KOPT-K1 (cell line): ENCODE results near the gene DIPK1A.
A peak's percentile ranks its signal among the peaks of the same experiment; 100 is the strongest.

Experiments
- H3K27ac ChIP-seq: fragments of 200-600 bp; sonication (generic); 2 replicates; pipeline ENCODE4 v1.5.1; 2016; ENCODE audit warnings: antibody characterized with exemption, mild to moderate bottlenecking, low read depth, low read length; ENCODE audit not compliant: poor library complexity, severe bottlenecking
- H3K36me3 ChIP-seq: fragments of 200-600 bp; sonication (generic); 2 replicates; pipeline ENCODE4 v1.5.1; 2017; ENCODE audit warnings: antibody characterized with exemption, mild to moderate bottlenecking, low read length, moderate library complexity; ENCODE audit not compliant: insufficient read depth
- H3K9me3 ChIP-seq: fragments of 200-600 bp; sonication (generic); 2 replicates; pipeline ENCODE4 v1.5.1; 2017; ENCODE audit warnings: antibody characterized with exemption, low read length, mild to moderate bottlenecking; ENCODE audit not compliant: insufficient read depth, poor library complexity, severe bottlenecking

The DIPK1A gene

DNA sequence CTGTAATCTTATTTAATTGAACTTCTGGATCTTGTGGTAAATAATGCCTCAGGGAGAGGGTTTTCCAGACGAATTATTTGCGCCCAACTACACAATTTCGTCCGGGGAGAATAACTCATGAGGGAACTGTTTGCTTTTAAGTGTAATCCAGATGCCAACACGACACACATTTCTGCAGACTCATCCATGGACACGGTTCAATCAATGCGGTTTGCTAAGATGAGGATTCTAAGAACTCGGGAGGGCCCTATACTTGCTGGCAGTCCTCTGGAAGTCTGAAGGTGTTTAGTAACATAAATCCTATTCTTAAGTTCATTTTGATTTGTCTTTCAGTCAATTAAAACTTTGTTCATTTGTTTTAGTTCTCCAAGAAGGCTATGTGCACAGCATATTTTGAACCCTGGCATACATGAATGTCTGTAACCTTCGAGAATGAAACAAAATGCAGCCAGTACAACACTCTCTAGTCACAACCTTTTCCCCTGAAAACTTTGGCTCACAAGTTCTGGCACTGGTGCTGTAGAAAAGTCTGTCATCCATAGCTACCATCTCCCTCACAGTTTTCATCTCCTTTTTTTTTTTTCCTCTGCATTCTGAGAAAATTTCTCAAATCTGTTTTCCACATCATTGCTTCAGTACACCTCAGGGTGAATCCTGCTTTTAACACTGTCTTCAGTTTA, 38.8 kb downstream of the DIPK1A start:
- H3K9me3 ChIP-seq = no peaks in the 10 kb centered on the region
- no peaks in the 10 kb centered on the region for H3K36me3 ChIP-seq
- no peak overlapping the region for H3K27ac ChIP-seq

DNA sequence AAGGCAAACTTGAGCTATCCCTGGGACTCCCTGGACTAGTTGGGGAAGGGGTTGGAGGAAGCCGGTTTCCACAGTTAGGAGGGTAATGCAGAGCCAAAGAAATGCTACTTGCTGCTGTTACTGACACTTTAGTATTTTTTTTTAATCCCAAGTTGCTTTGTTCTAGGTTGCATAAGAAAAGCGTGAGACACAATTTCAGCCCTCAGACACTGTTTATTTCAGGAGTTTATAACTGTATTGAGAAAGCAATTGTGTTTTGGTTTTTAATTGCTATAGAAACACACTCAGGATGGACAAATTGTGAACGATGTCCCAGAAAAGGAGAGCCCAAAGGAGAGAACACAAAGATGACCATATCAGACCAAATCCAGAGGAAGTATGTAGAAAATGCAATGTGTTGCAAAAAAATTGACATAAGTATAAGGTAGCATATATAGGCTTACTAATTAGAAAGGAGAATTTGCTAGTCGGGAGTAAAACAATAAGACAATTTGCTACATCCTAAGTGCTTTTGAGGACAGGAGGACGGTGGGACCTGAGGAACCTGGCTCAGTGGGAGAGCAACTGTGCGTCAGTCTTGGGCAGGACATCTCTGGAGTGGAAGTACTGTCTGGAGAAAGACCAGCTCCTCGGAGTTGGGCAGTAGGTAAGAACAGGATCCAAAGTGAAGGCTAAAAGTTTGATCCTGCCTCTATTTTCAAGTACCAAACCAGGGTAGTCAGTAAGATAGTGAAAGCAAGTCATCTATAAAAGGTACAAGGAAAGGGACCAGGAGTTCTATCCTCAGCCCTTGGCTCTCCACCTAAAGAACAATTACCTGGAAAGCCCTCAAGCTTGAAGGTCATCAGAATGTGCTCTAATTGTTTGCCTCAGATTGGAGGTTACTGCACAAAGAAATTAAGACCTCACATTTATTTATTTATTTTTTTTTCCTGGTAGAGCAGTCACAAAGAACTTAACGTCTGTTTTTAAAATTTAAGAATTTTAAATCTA, 39.9 kb downstream of the DIPK1A start:
- Histone ChIP-seq H3K27ac (no peak overlapping the region), H3K36me3 (no peaks in the 10 kb centered on the region)

DNA sequence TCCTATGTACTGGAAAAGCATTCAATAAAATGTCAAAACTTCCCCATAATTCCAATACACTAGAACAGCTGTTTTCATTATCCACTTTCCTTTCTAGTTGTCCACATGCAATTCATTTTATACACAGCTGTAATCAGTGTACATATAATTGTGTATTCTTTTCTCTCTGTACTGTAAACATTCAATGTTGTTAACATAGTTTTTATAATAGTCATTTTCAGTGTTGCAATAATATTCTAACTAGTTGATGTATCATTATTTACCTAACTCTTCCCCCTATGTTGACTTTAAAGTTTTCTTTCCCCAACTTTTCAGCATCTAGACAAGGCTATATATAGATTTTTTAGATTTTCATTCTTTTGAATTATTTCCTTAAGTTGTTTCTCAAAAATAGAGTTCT, 44.4 kb downstream of the DIPK1A start:
- no peaks in the 10 kb centered on the region for H3K36me3 ChIP-seq
- no peak overlapping the region for H3K27ac ChIP-seq
- no peaks in the 10 kb centered on the region for H3K9me3 ChIP-seq

More for the DNA sequence above, 39.9 kb downstream of the DIPK1A start:
- no peaks in the 10 kb centered on the region for H3K9me3 ChIP-seq

DNA sequence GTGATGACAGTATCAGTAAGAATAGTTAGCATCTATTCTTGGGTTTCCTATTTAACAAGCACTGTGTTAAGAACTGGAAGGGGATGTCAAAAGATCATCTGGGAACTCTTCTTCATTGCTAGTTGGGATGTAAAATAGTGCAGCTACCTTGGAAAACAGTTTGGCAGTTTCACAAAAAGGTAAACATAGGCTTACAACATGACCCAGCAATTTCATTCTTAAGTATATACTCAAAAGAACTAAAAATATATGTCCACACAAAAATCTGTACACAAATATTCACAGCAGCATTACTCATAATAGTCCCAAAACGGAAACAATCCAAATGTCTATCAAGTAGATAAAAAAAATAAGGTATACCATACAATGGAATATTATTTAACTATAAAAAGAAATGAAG, 45.7 kb downstream of the DIPK1A start:
- H3K27ac ChIP-seq = no peak overlapping the region
- no peaks in the 10 kb centered on the region for H3K9me3 ChIP-seq
- no peaks in the 10 kb centered on the region for H3K36me3 ChIP-seq

DNA sequence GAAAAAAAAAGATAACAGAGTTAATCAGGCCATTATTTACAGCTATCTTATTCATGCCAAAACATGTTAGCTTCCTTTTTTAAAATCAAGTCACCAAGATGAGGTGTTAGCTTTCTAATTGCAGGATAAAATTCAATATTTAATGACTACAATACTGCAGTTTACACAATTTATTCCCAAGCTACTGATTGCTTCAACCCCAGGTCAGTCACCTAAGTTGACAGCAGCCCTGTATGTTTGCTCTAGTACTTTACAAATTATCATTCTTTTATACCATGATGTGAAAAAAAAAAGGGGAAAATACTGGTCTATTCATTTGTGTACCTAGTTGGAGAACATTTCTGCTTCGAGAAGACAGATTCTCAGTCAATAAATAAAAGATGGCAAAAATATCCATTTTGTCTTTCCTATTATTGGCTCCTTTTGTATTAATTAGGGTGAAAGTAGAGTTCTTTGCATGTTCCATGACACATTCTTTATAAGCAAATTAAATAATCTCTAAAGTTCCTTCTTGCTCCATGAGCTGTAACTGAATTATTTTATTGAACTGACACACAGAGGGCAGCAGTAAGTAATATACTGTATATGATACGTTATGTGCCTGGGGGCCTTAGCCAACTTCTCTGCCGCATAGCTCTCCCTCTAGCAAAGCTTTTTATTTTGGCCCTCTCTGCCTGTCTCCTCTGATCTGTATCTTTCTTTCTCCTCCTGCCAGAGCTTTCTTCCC, 48.0 kb downstream of the DIPK1A start:
- Histone ChIP-seq H3K36me3 (no peaks in the 10 kb centered on the region), H3K9me3 (no peaks in the 10 kb centered on the region), H3K27ac (no peak overlapping the region)

DNA sequence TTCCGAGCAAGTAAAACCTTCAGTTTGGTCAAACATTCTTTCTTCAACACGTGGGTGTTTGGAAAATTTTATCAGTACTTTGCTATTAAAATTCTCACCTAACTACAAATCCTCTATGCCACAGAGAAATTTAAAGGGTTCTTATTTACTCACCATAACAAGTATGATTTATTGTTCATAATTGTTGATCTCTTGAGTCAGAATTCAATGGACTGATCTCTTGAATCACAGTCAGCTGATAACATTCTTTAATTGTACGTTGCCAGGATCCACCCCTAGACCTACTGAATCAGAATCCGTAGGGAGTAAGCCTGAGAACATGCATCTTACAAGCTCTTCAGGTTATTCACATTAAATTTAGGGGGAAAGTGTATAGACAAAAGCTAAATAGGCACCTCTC, 51.2 kb downstream of the DIPK1A start:
- Histone ChIP-seq H3K27ac (no peak overlapping the region), H3K36me3 (no peaks in the 10 kb centered on the region), H3K9me3 (peaks cover 9% of the 10 kb centered on the region)

DNA sequence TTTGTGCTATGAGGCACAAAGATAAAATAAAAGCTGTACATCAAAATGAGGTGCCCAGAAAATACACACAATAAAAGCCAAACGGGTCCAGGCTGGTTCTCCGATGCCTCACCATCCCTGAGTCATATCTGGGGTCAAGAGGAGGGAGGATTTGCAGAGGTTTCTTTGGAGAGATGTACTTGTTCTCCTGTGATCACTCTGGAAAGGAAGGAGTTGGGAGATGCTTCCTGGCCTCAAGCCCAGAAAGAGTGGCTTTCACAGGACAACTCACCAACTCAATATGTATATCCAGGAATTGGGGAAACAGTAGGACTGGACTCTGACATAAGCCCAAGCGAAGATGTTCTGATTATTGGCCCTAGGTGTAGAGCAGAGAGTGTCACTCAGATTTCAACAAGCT, 51.9 kb downstream of the DIPK1A start:
- H3K27ac ChIP-seq = no peak overlapping the region

DNA sequence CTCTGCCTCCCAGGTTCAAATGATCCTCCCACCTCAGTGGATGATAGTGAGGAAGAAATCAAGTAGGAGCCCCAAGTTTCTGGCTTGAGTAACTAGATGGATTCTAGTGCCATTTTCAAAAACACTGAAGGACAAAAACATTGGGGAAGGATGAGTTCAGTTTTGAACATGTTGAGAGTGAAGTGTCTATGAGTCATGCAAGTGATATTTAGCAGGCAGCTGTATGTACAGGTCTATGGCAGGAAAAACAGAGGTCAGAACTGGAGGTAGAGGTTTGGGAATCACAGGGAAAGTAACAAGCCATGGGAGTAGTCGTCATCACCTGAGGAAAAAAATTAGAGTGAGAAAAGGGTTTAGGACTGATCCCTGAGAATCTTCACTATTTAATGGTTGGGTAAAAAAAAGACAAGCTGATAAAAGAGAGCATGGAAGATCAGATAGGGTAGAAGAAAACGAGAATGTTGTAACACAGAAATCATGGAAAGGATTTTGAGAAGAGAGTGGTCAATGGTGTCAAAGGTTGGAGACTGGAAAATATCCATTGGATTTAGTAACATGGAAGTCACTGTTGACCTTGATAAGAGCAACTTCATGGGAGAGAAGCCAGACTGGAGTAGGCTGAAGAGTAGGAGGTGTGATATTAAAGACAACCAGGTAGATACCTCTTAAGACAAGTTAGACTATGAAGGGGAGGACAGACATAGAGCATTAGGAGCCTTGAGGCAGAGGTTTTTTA, 53.1 kb downstream of the DIPK1A start:
- peaks cover 9% of the 10 kb centered on the region for H3K9me3 ChIP-seq
- H3K27ac ChIP-seq = no peak overlapping the region
- no peaks in the 10 kb centered on the region for H3K36me3 ChIP-seq

More for the DNA sequence above, 51.9 kb downstream of the DIPK1A start:
- H3K36me3 ChIP-seq = no peaks in the 10 kb centered on the region
- peaks cover 9% of the 10 kb centered on the region for H3K9me3 ChIP-seq

DNA sequence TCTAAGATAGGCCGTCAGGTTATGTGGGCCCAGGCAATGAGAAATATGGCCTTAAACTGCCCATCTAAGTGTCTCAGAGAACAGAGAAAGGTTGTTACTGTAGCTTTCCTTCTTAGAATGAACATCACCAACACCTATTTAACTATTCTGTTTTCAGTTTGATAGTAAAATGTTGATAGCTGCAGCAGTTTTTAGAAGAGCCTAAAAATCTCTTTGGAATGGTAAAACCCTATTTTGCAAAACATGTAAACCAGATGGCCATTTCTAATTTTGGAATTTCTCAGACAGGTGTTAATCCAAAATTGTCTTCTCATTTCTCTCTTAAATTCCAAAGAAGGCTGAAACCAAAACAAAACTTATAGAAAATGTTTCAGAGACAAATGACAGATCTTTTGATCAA, 57.5 kb downstream of the DIPK1A start:
- H3K36me3 ChIP-seq = no peaks in the 10 kb centered on the region
- H3K9me3 ChIP-seq = peaks cover 9% of the 10 kb centered on the region
- H3K27ac ChIP-seq = peak overlapping the region; percentile 11

DNA sequence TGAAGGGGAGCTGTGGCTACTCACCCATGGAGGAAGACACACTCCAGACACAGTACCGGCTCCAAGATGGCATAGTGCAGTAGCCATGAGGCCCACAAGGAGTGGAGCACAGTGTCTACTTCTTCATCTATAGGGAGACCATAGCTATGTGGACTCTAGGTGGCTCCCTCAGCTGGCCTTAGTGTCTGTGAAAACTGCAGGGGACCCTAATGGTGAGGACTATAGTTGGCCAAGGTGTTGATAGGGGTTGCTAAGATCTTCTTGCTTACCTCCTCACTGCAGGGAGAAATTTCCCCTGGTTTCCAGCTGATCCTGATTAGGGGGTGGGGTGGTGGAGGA, 58.9 kb downstream of the DIPK1A start:
- Histone ChIP-seq H3K27ac (no peak overlapping the region), H3K9me3 (peaks cover 9% of the 10 kb centered on the region), H3K36me3 (no peaks in the 10 kb centered on the region)

DNA sequence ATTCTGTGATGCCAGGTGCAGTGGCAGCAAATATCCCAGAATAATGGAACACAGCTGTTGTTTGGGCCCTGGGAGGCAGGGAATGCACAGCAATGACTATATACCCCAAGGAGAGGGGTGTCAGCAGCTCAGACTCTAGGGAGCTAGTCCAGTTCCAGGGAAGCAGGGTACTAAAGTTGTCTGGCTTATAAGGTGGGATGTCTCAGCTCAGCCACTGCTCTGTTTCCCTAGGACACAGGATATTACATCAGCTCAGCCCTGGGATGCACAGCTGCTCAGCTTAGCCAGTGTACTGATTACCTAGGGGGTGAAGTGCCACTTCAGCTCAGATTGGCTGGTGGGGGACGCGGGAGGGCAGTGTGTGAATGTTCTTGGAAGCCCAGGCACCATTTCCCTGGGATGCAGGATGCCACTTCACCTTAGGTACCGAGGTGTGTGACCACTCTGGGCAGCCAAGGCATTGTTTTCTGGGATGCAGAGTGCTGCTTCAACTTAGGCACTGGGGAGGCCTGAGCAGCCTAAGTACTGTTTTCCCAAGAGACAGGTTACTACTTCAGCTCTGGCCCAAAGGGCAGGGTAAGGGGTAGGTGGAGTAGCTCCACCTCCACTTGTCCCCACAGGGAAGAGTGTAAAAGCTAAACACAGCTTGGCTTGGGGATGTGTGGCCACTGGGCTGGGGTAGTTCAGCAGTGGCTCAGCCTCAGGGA, 59.4 kb downstream of the DIPK1A start:
- H3K9me3 ChIP-seq = peaks cover 9% of the 10 kb centered on the region
- no peak overlapping the region for H3K27ac ChIP-seq
- no peaks in the 10 kb centered on the region for H3K36me3 ChIP-seq

DNA sequence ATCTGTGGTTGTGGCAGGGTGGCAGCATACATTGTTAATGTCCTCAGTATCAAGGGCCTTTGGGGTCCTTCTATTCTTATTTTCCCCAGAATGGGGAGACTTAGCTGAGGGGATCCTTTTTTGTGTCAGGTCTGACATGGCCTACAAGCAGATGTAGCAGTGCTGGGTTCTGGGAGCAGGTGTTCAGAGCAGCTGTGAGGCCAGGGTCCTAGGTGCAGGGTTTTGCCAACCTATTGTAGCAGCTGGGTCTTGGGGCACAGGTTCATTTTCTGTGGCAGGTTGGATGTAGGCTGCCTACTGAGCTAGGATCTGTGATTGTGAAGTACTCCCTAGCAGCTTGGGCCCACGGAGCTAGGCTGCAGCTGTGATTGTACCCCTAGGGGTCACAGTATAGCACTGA, 60.1 kb downstream of the DIPK1A start:
- H3K27ac ChIP-seq = no peak overlapping the region
- peaks cover 7% of the 10 kb centered on the region for H3K9me3 ChIP-seq
- H3K36me3 ChIP-seq = no peaks in the 10 kb centered on the region

DNA sequence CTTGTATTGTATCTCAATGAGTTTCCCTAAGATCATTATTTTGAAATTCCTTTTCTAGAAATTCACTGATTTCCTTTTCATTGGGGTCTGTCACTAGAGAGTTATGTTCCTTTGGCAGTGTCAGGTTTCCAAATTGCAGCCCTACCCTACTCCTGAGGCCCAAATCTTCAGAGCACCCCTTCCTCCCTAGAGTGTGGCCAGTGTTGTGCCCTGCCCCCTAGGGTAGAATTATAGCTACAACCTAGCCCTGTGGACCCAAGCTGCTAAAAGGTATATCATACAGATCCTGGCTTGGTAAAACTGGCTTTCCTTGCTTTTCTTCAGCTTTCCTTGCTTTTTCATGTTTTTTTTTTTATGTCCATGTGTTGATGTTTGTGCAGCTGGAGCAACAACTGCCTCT, 60.7 kb downstream of the DIPK1A start:
- H3K9me3 ChIP-seq = peaks cover 2% of the 10 kb centered on the region
- no peak overlapping the region for H3K27ac ChIP-seq
- no peaks in the 10 kb centered on the region for H3K36me3 ChIP-seq

DNA sequence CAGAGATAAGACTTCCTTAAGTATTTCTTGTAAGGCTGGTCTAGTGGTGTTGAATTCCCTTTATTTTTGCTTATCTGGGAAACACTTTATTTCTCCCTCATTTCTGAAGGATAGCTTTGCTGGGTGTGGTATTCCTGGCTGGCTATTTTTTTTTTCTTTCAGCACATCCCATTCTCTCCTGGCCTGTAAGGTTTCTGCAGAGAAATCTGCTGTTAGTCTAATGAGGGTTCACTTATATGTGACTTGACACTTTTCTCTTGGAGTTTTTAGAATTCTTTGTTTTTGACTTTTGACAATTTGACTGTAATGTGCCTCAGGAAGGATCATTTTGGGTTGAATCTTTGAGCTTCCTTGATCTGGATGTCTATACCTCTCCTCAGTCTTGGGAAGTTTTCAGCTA, 61.5 kb downstream of the DIPK1A start:
- H3K27ac ChIP-seq = no peak overlapping the region
- no peaks in the 10 kb centered on the region for H3K9me3 ChIP-seq
- H3K36me3 ChIP-seq = no peaks in the 10 kb centered on the region
